Activated naive CD8-positive, alpha-beta T cell treated with anti-CD3 and anti-CD28 coated beads for 36 hours (primary cell): Measurements from ENCODE around the gene EVX2. TPM values are rescaled to one million over a fixed set of nuclear protein-coding genes. Genes with fewer than 3 reads are reported as not detected.

Experiments used
- DNase-seq: peaks from one replicate; pipeline ENCODE4 v3.0.0; 2021
- H3K27ac Mint-ChIP-seq: one replicate; pipeline ENCODE4 v1.8.0; 2022; ENCODE audit warnings: mild to moderate bottlenecking, moderate library complexity, mixed read lengths
- H3K27me3 Mint-ChIP-seq: one replicate; pipeline ENCODE4 v1.8.0; 2022; ENCODE audit warnings: mild to moderate bottlenecking, mixed read lengths
- H3K36me3 Mint-ChIP-seq: one replicate; pipeline ENCODE4 v1.8.0; 2021; ENCODE audit warnings: mild to moderate bottlenecking, mixed read lengths
- H3K4me1 Mint-ChIP-seq: one replicate; pipeline ENCODE4 v1.8.0; 2021; ENCODE audit warnings: mixed read lengths
- H3K4me3 Mint-ChIP-seq: one replicate; pipeline ENCODE4 v1.8.0; 2022; ENCODE audit warnings: mild to moderate bottlenecking, moderate library complexity, mixed read lengths
- H3K9me3 Mint-ChIP-seq: one replicate; pipeline ENCODE4 v1.8.0; 2022; ENCODE audit warnings: mixed read lengths
- total RNA-seq, 2 experiments: library from RNA; stranded (reverse); gene quantifications; one replicate each; pipeline ENCODE4 v1.2.3, GENCODE V29; 2021

The EVX2 gene
- total RNA-seq, 2 experiments from 2014 or later = not detected

DNA sequence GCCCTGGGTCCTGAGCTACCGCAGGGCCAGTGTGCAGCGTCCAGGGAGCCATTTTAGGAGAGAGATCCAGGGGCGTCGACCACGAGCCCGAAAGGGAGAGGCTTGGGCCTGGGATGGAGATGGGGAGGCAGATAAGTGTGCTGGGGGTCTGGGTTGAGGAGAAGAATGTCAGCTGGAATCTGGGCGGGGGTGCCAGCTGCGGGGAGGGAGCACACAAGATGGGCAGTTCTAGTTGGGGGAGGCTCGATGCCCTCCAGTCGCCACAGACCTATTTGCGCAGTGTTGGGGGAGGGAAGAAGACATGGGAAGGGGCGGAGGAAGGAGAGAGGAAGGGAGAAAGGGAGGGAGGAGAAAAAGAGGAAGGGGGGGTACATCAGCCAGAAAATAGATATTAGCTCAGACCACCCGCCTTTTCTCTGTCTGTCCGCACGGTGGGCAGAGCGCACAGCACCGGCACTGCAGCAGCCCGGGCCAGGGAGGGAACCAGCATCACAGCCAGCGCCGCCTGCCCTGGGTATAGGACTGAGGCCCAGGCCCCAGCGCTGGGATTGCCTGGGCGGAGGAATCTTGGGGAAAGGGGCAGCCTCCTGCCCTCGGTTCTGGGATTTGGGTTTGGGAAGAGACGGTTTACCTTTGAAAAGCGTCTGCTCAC, 21.4 kb upstream of the EVX2 start:
- Mint-ChIP-seq H3K4me3 (no peak overlapping the region), H3K27ac (no peak overlapping the region)
- DNase-seq = no peak

DNA sequence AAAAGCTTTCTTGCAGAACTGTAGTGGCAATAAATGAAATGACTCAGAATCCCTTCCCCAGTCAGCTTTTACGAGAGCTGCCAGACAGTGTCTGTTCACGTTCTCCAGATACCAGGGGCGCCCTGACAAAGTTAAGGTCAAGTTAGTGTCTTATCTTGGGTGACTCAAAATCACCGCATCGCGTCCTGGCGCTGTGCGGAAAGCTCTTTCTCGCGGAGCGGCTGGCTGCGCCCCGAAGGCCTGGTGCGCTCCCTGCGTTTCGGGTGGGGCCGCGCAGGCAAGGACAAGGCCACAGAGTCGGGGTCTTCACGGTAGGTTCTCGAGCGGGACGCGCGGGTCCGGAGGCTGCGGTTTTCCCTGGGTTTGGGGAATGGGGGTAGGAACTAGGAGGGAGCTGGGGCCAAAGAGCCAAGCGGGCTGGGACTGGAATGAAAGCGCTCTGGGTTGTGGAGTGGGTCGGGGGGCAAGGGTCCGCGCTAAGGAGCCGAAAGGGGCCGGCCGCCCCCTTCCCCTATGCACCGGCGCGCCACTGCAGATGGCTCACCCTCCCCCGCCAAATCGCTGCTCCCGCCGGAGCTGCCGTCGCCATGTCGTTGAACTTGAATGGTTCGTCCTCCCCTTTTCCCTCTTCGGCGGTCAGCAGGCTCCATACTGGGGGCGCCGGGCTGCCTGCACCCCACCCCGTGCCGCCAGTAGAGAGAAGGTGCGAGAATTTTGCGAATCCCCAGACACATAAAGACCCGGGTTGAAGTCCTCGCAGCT, 20.7 kb upstream of the EVX2 start:
- Mint-ChIP-seq H3K27ac (no peak overlapping the region), H3K4me1 (peaks cover 30% of the 10 kb centered on the region), H3K9me3 (peaks cover 6% of the 10 kb centered on the region), H3K4me3 (no peak overlapping the region), H3K36me3 (peaks cover 4% of the 10 kb centered on the region), H3K27me3 (peaks cover 88% of the 10 kb centered on the region)
- DNase-seq = no peak

More for the DNA sequence above, 21.4 kb upstream of the EVX2 start:
- Mint-ChIP-seq H3K9me3 (peaks cover 6% of the 10 kb centered on the region), H3K27me3 (peaks cover 90% of the 10 kb centered on the region), H3K4me1 (peaks cover 30% of the 10 kb centered on the region), H3K36me3 (peaks cover 4% of the 10 kb centered on the region)

DNA sequence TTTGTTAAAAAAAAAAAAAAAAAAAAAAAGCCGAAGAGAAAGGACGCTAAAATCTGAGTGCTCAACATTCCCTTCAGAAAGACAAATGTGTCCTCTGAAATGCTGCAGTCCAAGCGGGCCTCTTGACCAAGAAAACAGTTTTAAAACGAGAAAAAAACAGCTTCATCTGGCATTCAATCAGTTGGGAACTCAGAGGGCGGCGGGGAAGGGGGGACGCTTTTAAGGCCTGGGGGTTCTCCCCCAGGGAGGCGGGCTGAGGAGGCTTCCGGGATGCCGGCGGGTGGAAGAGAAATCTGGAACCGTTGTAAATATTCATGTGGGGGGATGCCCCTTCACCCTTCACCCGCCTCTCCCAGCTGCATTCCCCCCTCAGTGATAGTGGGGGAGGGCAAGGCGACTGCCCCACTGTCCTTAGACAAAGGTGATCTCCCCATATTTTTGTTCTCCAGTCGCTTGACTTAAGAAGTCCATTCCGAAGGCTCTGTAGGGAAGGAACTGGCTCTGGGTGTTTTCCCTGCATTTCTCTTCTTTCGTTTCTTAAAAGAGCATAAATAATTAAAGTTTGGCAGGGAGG, 20.1 kb upstream of the EVX2 start:
- H3K36me3 Mint-ChIP-seq = peaks cover 4% of the 10 kb centered on the region
- no peak overlapping the region for H3K4me3 Mint-ChIP-seq
- H3K27ac Mint-ChIP-seq = no peak overlapping the region
- H3K4me1 Mint-ChIP-seq = peaks cover 26% of the 10 kb centered on the region
- DNase-seq = no peak
- H3K9me3 Mint-ChIP-seq = peaks cover 3% of the 10 kb centered on the region
- H3K27me3 Mint-ChIP-seq = peaks cover 88% of the 10 kb centered on the region

DNA sequence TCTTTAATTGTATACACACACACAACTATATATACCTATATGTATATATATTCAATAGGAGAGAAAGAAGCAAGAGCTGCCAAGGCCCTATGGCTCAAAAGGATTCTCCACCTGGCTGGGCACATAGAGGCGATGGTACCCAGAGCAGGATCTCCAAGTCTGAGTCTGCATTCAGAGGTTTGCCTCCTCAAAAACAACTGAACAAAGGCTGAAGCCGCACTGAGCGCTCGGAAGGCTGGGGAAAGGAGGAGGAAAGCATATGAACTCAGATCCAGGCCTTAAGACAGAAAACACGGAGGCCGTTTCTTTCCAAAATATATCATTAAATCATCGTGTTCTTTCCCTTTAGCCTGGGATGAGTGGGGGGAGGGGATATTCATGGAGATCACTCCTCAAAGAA, 19.4 kb upstream of the EVX2 start:
- Mint-ChIP-seq H3K36me3 (peaks cover 4% of the 10 kb centered on the region), H3K9me3 (peaks cover 2% of the 10 kb centered on the region), H3K27ac (no peak overlapping the region), H3K4me1 (peaks cover 22% of the 10 kb centered on the region), H3K27me3 (peaks cover 88% of the 10 kb centered on the region), H3K4me3 (no peak overlapping the region)
- DNase-seq = no peak

DNA sequence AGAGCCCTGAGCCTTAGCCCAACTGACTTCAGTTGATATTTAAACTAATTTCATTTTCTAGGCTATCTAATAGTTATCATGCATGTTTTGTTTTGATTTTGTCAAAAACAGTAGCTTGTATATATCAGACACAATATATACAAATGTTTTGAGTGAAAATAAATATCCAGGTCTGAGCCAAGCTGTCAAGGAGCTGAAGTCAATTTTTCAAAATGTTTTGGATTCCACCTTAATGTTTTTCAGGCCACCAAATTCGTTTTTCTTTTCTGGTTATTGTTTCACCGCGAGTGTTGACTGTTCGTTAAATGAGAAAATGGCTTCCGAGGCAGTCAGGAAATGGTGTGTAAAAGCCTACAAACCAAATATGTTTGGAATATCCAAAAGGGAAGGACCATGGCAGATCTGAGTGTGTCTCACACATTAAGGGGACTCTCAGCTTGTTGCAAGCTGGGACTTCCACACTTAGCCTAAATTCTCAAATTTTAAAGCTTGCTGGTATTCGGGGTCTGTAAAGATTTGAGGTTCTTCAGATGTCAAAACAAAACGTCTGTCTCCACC, 18.6 kb upstream of the EVX2 start:
- peaks cover 2% of the 10 kb centered on the region for H3K9me3 Mint-ChIP-seq
- peaks cover 27% of the 10 kb centered on the region for H3K4me1 Mint-ChIP-seq
- H3K27ac Mint-ChIP-seq = no peak overlapping the region
- H3K4me3 Mint-ChIP-seq = no peak overlapping the region
- peaks cover 94% of the 10 kb centered on the region for H3K27me3 Mint-ChIP-seq
- H3K36me3 Mint-ChIP-seq = peaks cover 4% of the 10 kb centered on the region
- no peak for DNase-seq

DNA sequence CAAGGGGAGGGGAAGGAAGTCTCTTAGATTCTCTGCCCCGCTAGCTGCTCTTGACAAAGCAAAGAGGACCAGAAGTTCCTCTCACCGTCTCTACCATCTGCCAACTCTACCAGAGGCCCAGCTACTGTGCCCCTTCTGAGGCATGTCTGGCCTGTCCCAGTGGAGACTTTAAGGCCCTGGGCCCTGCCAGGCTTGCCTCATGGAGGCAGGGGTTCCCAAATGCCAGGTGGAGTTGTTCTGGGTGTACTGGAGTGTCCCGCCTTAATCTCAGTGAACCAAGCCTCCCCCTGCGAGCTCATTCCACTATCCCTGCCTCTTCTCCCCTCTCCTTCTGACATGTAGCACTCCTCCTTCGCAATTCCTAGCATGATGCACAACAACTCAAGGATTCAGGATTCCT, 18.1 kb upstream of the EVX2 start:
- DNase-seq = no peak
- Mint-ChIP-seq H3K4me3 (no peak overlapping the region), H3K4me1 (peaks cover 29% of the 10 kb centered on the region), H3K27ac (no peak overlapping the region), H3K27me3 (peaks cover 95% of the 10 kb centered on the region), H3K36me3 (peaks cover 4% of the 10 kb centered on the region), H3K9me3 (peaks cover 2% of the 10 kb centered on the region)

DNA sequence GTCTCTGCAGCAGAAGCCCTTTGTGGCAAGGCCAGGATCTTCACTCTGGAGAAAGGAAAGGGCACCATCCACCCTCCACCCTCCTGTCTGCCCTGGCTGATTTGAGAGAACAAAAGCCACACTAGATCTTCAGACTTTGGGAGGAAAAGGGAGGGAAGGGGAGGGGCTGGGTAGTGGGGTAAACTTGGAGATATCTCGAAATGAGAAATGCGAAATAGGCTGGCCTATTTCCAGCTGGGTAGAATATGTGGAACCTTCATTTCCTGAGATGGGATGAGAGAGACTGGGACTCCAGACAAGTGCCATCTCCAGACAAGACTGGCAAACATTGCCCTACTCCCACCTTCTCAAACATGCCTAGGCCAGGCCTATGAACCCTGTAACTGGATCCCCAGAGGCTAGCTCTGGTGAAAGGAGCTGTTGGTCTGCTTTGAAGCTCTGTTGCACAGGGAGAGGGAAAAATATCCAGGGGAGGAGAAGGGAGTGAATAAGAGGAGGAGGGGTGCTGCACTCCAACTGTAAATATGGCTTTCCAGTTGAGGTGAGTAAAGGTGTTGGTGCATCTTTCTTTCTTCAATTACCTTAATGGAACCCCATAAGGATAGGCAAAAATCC, 17.6 kb upstream of the EVX2 start:
- H3K4me1 Mint-ChIP-seq = peaks cover 32% of the 10 kb centered on the region
- DNase-seq = no peak
- H3K4me3 Mint-ChIP-seq = no peak overlapping the region
- no peak overlapping the region for H3K27ac Mint-ChIP-seq
- peaks cover 2% of the 10 kb centered on the region for H3K9me3 Mint-ChIP-seq
- H3K36me3 Mint-ChIP-seq = peaks cover 3% of the 10 kb centered on the region
- H3K27me3 Mint-ChIP-seq = peaks cover 98% of the 10 kb centered on the region

DNA sequence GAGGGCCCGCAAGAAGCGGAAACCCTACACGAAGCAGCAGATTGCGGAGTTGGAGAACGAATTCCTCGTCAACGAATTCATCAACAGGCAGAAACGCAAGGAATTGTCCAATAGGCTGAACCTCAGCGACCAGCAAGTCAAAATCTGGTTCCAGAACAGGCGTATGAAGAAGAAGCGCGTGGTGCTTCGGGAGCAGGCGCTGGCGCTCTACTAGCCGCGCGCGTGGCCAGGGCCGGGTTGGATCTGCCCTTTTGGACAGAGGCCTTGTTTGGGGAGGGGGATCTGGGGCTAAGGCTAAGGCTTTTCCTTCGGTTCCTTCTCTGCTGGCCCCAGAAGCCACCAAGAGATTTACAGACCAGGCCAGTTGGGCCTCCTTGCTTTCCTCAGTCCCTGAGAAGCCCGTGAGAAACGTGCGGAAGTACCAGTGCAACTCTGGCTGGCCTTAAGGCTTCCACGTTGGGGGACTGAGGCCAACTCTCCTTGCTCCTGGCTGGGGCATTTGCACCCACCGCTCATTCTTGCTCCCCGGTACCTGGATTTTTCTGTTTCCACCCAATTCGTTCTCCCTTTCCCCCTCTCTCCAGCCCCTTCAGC, 16.9 kb upstream of the EVX2 start:
- Mint-ChIP-seq H3K4me3 (no peak overlapping the region), H3K36me3 (no peaks in the 10 kb centered on the region), H3K27ac (no peak overlapping the region), H3K27me3 (peaks cover 98% of the 10 kb centered on the region), H3K9me3 (peaks cover 2% of the 10 kb centered on the region), H3K4me1 (peaks cover 29% of the 10 kb centered on the region)
- DNase-seq = no peak

DNA sequence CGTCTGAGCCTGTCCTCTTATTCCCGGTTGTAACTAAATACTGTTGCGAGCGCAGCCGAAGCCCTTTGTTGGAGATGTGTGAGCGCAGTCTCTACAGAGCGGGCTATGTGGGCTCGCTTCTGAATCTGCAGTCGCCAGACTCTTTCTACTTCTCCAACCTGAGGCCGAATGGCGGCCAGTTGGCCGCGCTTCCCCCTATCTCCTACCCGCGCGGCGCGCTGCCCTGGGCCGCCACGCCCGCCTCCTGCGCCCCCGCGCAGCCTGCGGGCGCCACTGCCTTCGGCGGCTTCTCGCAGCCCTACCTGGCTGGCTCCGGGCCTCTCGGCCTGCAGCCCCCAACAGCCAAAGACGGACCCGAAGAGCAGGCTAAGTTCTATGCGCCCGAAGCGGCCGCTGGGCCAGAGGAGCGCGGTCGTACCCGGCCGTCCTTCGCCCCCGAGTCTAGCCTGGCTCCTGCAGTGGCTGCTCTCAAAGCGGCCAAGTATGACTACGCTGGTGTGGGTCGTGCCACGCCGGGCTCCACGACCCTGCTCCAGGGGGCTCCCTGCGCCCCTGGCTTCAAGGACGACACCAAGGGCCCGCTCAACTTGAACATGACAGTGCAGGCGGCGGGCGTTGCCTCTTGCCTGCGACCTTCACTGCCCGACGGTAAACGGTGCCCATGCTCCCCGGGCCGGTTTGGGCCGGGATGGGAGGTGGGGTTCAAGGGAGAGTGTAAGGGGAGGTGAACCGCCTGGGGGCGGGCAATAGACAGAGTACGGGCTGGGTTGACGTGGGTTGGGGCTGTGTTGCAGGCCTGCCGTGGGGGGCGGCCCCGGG, 16.2 kb upstream of the EVX2 start, which contains the start of gene HOXD12:
Gene HOXD12, plus strand, starts transcription at position 68 of the 819 bp plus-strand sequence. Its CDS starts 7 bp downstream, at position 75.
- H3K4me3 Mint-ChIP-seq = no peak within 1 kb of the TSS
- H3K9me3 Mint-ChIP-seq = peaks cover 2% of the 10 kb centered on the region
- H3K4me1 Mint-ChIP-seq = peaks cover 24% of the 10 kb centered on the region
- no peak within 1 kb of the TSS for H3K27ac Mint-ChIP-seq
- peaks cover 98% of the 10 kb centered on the region for H3K27me3 Mint-ChIP-seq
- DNase-seq = no peak
- no peaks in the 10 kb centered on the region for H3K36me3 Mint-ChIP-seq

DNA sequence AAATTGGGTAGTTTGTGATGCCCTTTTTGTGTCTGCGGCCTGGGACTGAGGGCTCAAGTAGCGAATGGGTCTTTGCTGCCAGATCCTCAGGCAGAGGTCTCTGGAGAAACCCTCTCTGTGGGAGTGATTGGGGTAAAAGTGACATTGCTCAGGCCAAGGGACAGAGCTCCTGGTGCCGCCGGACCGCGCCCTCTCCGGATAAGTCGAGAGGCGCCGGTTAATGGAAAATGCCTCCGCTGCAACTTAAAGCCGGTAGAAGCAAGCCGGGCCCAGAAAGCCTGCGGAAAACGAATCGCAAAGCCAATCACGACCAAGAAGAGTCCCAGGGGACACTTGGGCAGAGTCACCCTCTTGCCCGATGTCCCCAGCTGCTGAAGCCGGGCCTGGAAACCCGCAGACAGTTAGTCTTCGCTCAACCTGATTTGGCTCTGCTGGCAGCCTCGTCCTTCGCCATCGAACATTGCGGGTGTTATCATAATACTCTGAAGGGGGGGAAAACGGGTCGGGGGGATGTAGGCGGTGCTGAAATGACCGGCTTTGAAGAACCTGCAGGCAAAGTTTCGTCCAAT, 15.5 kb upstream of the EVX2 start:
- H3K4me3 Mint-ChIP-seq = no peak overlapping the region
- peaks cover 2% of the 10 kb centered on the region for H3K9me3 Mint-ChIP-seq
- peaks cover 98% of the 10 kb centered on the region for H3K27me3 Mint-ChIP-seq
- H3K36me3 Mint-ChIP-seq = no peaks in the 10 kb centered on the region
- no peak overlapping the region for H3K27ac Mint-ChIP-seq
- peaks cover 17% of the 10 kb centered on the region for H3K4me1 Mint-ChIP-seq
- no peak for DNase-seq

DNA sequence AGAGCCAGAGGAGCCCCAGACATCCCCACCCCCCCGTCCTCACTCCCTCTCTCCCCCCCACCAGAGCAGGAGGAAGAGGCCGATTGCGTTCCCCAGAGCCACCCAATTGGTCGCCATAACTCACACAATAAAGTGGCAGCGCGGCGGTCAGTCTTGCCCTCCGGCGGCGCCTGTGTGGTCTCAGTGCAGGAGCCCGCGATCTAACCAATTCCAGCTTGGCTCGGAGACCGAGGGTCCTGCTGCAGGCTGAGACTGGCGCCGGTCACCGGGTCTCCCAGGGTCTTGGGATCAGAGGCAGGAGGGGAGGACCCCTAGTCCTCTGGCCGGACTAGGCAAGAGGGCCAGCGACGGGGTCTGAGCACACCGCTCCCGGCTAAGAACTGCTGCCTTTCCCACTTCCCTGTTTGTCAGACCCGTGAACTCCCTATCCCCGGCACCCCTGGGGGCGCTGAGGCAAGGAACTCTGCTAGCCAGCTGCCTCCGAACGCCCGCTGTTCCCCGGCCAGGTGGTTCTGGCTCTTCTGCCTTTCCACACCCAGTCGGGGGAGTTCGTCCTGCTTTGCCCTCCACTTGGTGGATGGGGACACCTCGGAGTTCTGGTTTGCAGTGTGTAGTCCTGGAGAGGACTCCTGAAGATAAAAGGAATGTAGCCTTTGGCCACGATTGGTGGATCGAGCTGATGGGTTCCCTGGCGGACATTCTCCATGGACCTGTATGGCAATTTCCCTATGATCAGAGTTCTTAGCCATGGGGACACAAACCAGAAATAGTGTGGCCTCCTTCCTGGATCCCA, 14.8 kb upstream of the EVX2 start:
- peaks cover 17% of the 10 kb centered on the region for H3K4me1 Mint-ChIP-seq

DNA sequence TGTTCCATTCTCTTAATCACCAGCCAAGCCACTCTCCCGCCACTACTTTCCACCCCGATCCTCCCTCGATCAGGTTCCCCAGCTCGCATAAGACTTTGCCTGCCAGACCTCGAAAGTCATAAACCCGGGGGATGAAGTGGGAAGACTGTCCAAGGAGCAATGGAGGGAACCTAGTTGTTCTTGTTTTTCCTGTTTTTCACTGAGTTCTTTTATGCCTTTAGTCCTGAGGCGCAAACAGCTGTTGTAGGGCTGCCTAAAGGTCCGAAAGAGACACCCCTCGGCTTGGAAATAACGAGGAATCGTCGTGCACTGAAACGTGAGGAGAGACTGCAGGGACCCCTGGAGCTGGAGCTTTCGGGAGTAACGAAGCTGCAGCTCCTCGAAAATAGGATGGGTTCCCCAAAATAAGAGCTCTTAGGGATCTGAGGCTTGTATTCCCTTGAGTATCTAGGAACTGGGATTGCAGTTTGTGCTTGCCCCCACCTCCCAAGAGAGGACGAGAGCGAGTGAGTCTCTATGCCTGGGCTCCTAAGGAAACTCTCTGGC, 14.1 kb upstream of the EVX2 start:
- no peak for DNase-seq
- H3K9me3 Mint-ChIP-seq = peaks cover 1% of the 10 kb centered on the region
- peak overlapping the region; percentile 27 for H3K4me3 Mint-ChIP-seq
- H3K36me3 Mint-ChIP-seq = peaks cover 2% of the 10 kb centered on the region
- peaks cover 21% of the 10 kb centered on the region for H3K4me1 Mint-ChIP-seq
- peak overlapping the region; percentile 10 for H3K27ac Mint-ChIP-seq
- H3K27me3 Mint-ChIP-seq = peaks cover 98% of the 10 kb centered on the region

More for the DNA sequence above, 14.8 kb upstream of the EVX2 start:
- H3K4me3 Mint-ChIP-seq = no peak overlapping the region
- peaks cover 98% of the 10 kb centered on the region for H3K27me3 Mint-ChIP-seq
- H3K36me3 Mint-ChIP-seq = peaks cover 2% of the 10 kb centered on the region
- DNase-seq = no peak
- H3K9me3 Mint-ChIP-seq = peaks cover 2% of the 10 kb centered on the region
- no peak overlapping the region for H3K27ac Mint-ChIP-seq
